ENCODE measurements around the gene NFIX. TPM values are rescaled to one million over a fixed set of nuclear protein-coding genes. Genes with fewer than 3 reads are reported as not detected.

NFIX gene
- total RNA-seq, 4 donors from 2014 or later, result 25.4 to 53.1 (median 29.3) TPM

- H3K27ac ChIP-seq, result peak overlapping the region; percentile 2 to 91 (median 89)
- H3K36me3 ChIP-seq, result no peaks in the 10 kb centered on the region
- peak; percentile 66 for DNase-seq
- intact Hi-C loops (cut with DNase I; ENCODE audit: low total_unique reads), result no loop called here
- in situ Hi-C loops (cut with MboI; ENCODE audit: low pct_ligation_motif_present in 1 of 4, low pct_unique_long_range_greater_than_20kb in 1 of 4, low sequenced_read_pairs in 3 of 4), result no loop called here
- TF ChIP-seq CTCF (IDR thresholded peaks at IDR 0.05), result no peak
- no peak for TF ChIP-seq POLR2A (IDR thresholded peaks at IDR 0.05)
- no peak for TF ChIP-seq EP300 (IDR thresholded peaks at IDR 0.05; ENCODE audit: low read depth)
- no peak for TF ChIP-seq POLR2AphosphoS5 (IDR thresholded peaks at IDR 0.05)
- H3K9me3 ChIP-seq, result no peaks in the 10 kb centered on the region
- H3K4me3 ChIP-seq, result no peak overlapping the region
- peaks cover 31 to 75% (median 58%) of the 10 kb centered on the region in 4 donors for H3K4me1 ChIP-seq
- 20 to 49% methylated on average over 2 to 7 of the region's 7 CpGs for WGBS, 2 donors (ENCODE audit: low coverage in 1 of 2)
- no peaks in the 10 kb centered on the region for H3K27me3 ChIP-seq
These were observed 9.0 kb downstream of the NFIX start for GRCh38 chr19:13004273-13004672.

- intact Hi-C loops (cut with DNase I; ENCODE audit: low total_unique reads) (no loop called here), in situ Hi-C loops (cut with MboI; ENCODE audit: low pct_ligation_motif_present in 1 of 4, low pct_unique_long_range_greater_than_20kb in 1 of 4, low sequenced_read_pairs in 3 of 4) (no loop called here)
- Histone ChIP-seq H3K36me3 (no peaks in the 10 kb centered on the region), H3K27me3 (no peaks in the 10 kb centered on the region), H3K4me3 (no peak overlapping the region), H3K27ac (peak overlapping the region; percentile 2 to 91 (median 83)), H3K4me1 (peaks cover 39 to 83% (median 64%) of the 10 kb centered on the region in 4 donors), H3K9me3 (no peaks in the 10 kb centered on the region)
- WGBS, 2 donors (ENCODE audit: low coverage in 1 of 2), result 71 to 84% methylated on average over 3 to 4 of the region's 4 CpGs
- no peak for DNase-seq
- no peak for TF ChIP-seq CTCF (IDR thresholded peaks at IDR 0.05)
- TF ChIP-seq EP300 (IDR thresholded peaks at IDR 0.05; ENCODE audit: low read depth), result no peak
- TF ChIP-seq POLR2AphosphoS5 (IDR thresholded peaks at IDR 0.05), result no peak
- TF ChIP-seq POLR2A (IDR thresholded peaks at IDR 0.05), result no peak
These were observed 10.0 kb downstream of the NFIX start for GRCh38 chr19:13005253-13005652.

GRCh38 chr19:13005861-13006370 is 10.6 kb downstream of the NFIX start:
- no peak for DNase-seq
- Histone ChIP-seq H3K9me3 (no peaks in the 10 kb centered on the region), H3K4me1 (peaks cover 41 to 83% (median 68%) of the 10 kb centered on the region in 4 donors), H3K4me3 (no peak overlapping the region), H3K27ac (peak overlapping the region; percentile 70 to 91 (median 83)), H3K27me3 (no peaks in the 10 kb centered on the region), H3K36me3 (no peaks in the 10 kb centered on the region)
- in situ Hi-C loops (cut with MboI; ENCODE audit: low pct_ligation_motif_present in 1 of 4, low pct_unique_long_range_greater_than_20kb in 1 of 4, low sequenced_read_pairs in 3 of 4) (no loop called here), intact Hi-C loops (cut with DNase I; ENCODE audit: low total_unique reads) (no loop called here)
- no peak for TF ChIP-seq EP300 (IDR thresholded peaks at IDR 0.05; ENCODE audit: low read depth)
- TF ChIP-seq POLR2AphosphoS5 (IDR thresholded peaks at IDR 0.05), result no peak
- TF ChIP-seq POLR2A (IDR thresholded peaks at IDR 0.05), result no peak
- no peak for TF ChIP-seq CTCF (IDR thresholded peaks at IDR 0.05)
- 67% methylated on average over 12 of the region's 12 CpGs; no CpG with 5 or more reads in 1 of the 2 donors for WGBS, 2 donors (ENCODE audit: low coverage in 1 of 2)

GRCh38 chr19:13006431-13007281 is 11.4 kb downstream of the NFIX start:
- no peaks in the 10 kb centered on the region for H3K9me3 ChIP-seq
- intact Hi-C loops (cut with DNase I; ENCODE audit: low total_unique reads) (no loop called here), in situ Hi-C loops (cut with MboI; ENCODE audit: low pct_ligation_motif_present in 1 of 4, low pct_unique_long_range_greater_than_20kb in 1 of 4, low sequenced_read_pairs in 3 of 4) (no loop called here)
- H3K27ac ChIP-seq, result peak overlapping the region; percentile 70 to 91 (median 83)
- H3K27me3 ChIP-seq, result peaks cover 5% of the 10 kb centered on the region
- H3K4me1 ChIP-seq, result peaks cover 41 to 81% (median 72%) of the 10 kb centered on the region in 4 donors
- no peak for DNase-seq
- H3K36me3 ChIP-seq, result no peaks in the 10 kb centered on the region
- H3K4me3 ChIP-seq, result no peak overlapping the region
- 72 to 78% methylated on average over 9 to 28 of the region's 28 CpGs for WGBS, 2 donors (ENCODE audit: low coverage in 1 of 2)
- no peak for TF ChIP-seq CTCF (IDR thresholded peaks at IDR 0.05)
- no peak for TF ChIP-seq POLR2A (IDR thresholded peaks at IDR 0.05)
